Urinary bladder (tissue), 4 donors: ENCODE data around the gene STUM. TPM values are rescaled to one million over a fixed set of nuclear protein-coding genes. Genes with fewer than 3 reads are reported as not detected.

ENCODE experiments used
- DNase-seq: peaks from one replicate; pipeline ENCODE4 v3.0.0-alpha.2; 2015; ENCODE audit errors: extremely low spot score
- H3K27ac ChIP-seq: one replicate; pipeline ENCODE4 v1.5.1; 2013; ENCODE audit warnings: low read depth, mild to moderate bottlenecking, moderate library complexity
- H3K36me3 ChIP-seq: one replicate; pipeline ENCODE4 v1.6.1; 2013; ENCODE audit warnings: mild to moderate bottlenecking, moderate library complexity; ENCODE audit not compliant: insufficient read depth
- H3K4me1 ChIP-seq: one replicate; pipeline ENCODE4 v1.6.1; 2013; ENCODE audit warnings: mild to moderate bottlenecking, moderate library complexity; ENCODE audit not compliant: insufficient read depth
- H3K4me3 ChIP-seq: one replicate; pipeline ENCODE4 v1.5.1; 2013; ENCODE audit warnings: low read depth, low read length
- WGBS: extraction: QIAGEN DNeasy Blood & Tissue Kit; methylation state at CpG from one replicate; pipeline ENCODE4 v1.1.7; 2013; 5-methylcytosine and 5-hydroxymethylcytosine counted together
- polyA plus RNA-seq: library from polyadenylated mRNA; stranded (reverse); fragments of 200-250 nt; gene quantifications from one replicate; pipeline ENCODE4 v1.2.3, GENCODE V29; 2013
- total RNA-seq: library from RNA; depleted of rRNA; stranded (reverse); fragments of >200 nt; gene quantifications from one replicate; pipeline ENCODE4 v1.2.3, GENCODE V29; 2014
- donor health status: healthy with polysubstance abuse.
- donor health status: healthy.

The STUM gene
- total and polyA plus RNA-seq, 2 donors, result 2.5 to 18.8 TPM

DNA sequence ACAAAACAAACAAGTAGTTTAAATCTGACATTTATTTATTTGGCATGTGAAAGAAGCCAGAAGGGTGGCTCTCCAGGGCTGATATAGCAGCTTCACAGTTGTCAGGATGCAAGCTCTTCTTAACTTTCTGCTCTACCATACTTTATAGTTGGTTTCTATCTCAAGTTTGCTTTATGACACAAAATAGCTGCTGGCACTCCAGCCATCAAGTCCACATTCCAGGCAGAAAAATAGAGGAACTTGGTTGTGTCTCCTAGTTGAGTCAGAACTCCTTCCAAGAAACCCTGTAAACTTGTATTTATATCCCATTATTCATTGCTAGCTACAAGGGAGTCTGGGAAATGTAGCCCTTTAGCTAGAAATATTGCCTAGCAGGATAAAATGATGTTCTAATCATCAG lies 24.0 kb upstream of the STUM start:
- no peak overlapping the region for H3K4me3 ChIP-seq
- no peak overlapping the region for H3K27ac ChIP-seq
- DNase-seq, result no peak

DNA sequence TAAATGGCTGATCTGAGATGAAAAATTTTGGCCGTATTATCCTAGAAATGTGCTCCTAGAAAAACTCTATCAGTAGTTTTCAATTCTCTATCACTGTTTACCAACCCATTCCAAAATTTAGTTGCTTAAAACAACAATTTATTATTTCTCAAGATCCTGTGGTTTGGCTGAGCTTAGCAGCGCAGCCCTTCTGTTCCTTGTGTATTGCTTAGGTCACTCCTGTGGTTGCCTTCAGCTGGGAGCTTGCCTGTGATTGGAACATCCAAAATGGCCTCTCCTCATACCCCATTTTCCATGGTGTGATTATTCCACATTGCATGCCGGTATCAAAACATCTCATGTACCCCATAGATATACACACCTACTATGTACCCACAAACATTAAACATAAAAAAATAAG lies 22.8 kb upstream of the STUM start:
- WGBS, result 69% methylated on average over 3 of the region's 3 CpGs
- no peak overlapping the region for H3K27ac ChIP-seq
- H3K36me3 ChIP-seq, result no peaks in the 10 kb centered on the region
- no peak overlapping the region for H3K4me3 ChIP-seq
- no peaks in the 10 kb centered on the region for H3K4me1 ChIP-seq
- DNase-seq, result no peak

More for the DNA sequence above, 24.0 kb upstream of the STUM start:
- Histone ChIP-seq H3K36me3 (no peaks in the 10 kb centered on the region), H3K4me1 (no peaks in the 10 kb centered on the region)

DNA sequence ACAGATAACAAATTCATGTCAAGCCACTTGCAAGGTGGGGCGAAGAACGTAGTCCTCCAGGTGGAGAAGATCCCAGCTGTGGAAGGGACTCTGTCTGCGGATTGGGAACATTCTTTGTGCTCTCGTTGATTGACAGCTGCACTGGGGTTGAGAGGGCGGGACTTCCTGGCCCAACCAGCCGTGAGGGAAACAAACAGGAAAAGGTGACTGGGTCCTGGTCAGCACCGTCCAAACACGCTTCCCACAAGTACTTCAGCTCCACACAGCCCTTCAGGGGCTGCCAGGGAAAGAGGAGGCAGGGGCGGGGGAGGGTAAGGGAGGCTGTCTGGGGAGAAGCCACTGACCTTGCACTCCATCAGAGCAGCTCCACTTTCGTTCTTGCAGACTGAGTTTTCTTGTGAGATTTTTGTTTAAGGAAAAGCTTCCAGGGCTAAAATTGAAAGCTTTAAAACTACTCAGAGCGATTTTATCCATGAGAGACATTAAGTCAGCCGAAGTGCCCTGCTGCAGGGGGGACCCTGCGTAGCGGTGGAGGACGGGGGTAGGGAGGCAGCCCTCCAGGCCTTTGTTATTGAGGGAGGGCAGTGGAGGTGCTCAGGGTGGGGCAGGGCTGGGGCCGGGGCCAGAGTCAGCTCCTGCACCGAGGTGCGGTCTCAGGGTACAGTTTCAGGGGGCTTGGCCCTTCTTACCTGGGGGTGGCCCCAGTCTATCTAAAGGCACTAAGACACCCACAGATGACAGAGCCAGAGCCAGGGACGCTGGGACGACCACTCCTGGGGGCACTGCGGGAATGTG lies 21.6 kb upstream of the STUM start:
- no peaks in the 10 kb centered on the region for H3K4me1 ChIP-seq
- 72% methylated on average over 21 of the region's 21 CpGs for WGBS
- no peak for DNase-seq
- no peaks in the 10 kb centered on the region for H3K36me3 ChIP-seq
- H3K4me3 ChIP-seq, result no peak overlapping the region
- H3K27ac ChIP-seq, result no peak overlapping the region

DNA sequence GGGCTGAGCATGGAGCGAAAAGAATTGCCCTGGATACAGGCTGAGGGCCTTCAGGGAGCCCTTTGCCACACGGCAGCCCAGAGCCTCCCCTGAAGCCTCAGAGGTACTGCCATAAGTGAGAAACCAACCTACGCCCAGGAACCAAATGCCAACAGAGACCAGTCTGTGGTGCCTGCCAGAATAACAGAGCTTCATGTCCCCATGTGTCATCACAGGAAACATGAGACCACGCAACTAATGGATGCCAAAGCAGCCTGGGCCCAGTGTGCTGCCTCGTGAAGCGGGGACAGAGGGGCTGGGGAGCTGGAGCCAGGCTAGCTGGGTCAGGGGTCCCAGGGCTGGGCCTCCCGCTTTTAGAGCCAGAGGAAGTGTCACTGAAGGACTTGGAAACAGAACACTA lies 18.7 kb upstream of the STUM start:
- no peak overlapping the region for H3K4me3 ChIP-seq
- H3K27ac ChIP-seq, result no peak overlapping the region
- WGBS, result 91% methylated on average over 7 of the region's 7 CpGs
- no peaks in the 10 kb centered on the region for H3K4me1 ChIP-seq
- no peaks in the 10 kb centered on the region for H3K36me3 ChIP-seq
- DNase-seq, result no peak

DNA sequence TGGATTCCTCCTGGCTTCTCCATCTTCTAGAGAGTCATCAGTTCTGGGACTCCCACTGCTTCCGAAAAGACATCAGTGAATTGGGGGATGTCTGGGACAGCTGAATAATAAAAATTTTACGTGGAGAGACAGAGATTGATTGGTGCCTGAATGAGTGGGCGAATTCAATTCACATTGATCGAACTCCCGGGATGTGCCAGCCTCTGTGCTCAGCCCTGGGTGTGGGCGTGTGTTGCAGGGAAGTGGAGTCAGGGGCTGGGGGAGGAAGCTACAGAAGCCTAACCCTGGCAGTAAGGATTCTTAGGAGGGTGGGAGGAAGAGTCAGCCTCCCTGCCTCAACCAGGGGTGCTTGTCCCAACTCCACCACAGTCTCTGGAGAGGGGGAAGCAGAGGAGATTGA lies 18.0 kb upstream of the STUM start:
- 90% methylated on average over 6 of the region's 6 CpGs for WGBS
- no peaks in the 10 kb centered on the region for H3K36me3 ChIP-seq
- DNase-seq, result no peak

DNA sequence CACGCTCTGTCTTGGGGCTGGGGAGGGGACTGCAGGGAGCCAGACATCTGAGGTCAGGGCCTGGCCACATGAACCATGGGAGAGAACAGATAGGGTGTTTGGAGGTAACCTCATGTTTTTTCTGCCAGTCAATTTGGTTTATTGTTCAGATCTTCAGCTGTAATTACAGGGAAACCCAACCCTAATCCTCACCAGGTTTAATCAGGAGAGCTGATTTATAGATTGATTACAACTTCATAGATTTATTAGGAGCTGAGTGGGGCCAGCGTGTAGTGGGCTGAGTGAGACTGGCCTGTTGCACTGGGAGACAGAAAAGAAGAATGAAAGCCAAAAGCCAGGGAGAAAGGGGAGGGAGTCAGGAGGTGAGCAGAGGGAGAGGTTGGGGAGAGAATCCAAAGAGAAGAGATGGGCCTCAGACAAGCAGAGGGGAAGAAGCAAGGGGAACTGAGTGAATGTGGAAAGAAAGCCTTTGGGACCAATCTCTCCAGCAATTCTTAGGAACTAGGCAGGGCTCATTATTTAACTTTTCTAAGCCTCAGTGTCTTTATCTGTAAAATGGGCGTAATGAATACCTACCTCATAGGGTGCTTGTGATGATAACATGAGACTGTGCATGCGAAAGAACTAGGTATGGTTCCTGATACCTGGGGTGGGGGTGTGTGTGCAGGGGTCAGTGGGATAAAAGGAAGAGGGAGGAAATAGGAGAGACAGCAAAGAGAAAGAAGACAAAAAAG lies 17.0 kb upstream of the STUM start:
- H3K4me3 ChIP-seq, result no peak overlapping the region
- DNase-seq, result no peak
- no peaks in the 10 kb centered on the region for H3K4me1 ChIP-seq
- no peaks in the 10 kb centered on the region for H3K36me3 ChIP-seq
- no peak overlapping the region for H3K27ac ChIP-seq
- 92% methylated on average over 4 of the region's 4 CpGs for WGBS

More for the DNA sequence above, 18.0 kb upstream of the STUM start:
- H3K4me1 ChIP-seq, result no peaks in the 10 kb centered on the region
- H3K4me3 ChIP-seq, result no peak overlapping the region
- no peak overlapping the region for H3K27ac ChIP-seq

DNA sequence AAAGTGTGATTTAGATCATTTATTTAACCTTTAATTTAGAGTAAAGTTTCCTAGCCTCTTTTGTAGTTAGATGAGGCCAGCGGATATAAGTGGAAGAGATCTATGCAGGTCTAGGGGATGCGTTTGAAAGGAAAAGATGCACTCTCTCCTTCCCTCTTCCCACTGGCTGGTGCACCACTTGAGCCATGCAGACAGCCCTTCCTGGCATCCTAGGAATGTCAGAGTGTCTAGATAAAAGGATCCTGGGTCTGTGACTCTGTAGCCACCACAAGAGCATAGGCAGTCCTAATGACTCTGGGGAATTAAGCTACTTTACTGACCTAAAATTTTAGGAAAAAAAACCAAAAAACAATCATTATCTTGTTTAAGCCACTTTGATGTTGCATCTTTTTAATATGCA lies 16.0 kb upstream of the STUM start:
- no peak for DNase-seq
- H3K4me1 ChIP-seq, result no peaks in the 10 kb centered on the region
- no peak overlapping the region for H3K4me3 ChIP-seq
- H3K36me3 ChIP-seq, result no peaks in the 10 kb centered on the region
- WGBS, result 86% methylated on average over 2 of the region's 2 CpGs
- no peak overlapping the region for H3K27ac ChIP-seq

DNA sequence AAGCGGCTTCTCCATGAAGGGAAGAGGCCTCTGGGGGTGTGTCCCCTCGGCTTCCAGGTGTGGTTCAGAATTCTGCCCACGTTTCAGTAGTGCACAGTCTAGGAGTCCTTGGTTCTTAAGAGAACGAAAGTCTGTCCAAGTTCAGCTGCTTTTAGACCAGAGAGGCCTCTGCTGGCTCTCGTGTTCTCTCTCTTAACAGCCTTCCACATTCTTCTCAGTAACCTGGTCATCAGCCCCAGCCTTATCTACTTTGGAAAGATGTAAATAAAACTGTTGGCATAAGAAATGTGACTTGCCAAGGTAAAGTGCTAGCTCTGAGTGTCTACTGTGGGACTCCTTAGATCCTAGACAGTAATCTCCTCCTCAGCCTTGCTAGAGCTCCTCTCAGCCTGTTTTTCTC lies 15.3 kb upstream of the STUM start:
- 72% methylated on average over 5 of the region's 5 CpGs for WGBS
- H3K4me3 ChIP-seq, result no peak overlapping the region
- no peak overlapping the region for H3K27ac ChIP-seq
- no peaks in the 10 kb centered on the region for H3K36me3 ChIP-seq
- no peaks in the 10 kb centered on the region for H3K4me1 ChIP-seq
- DNase-seq, result no peak

DNA sequence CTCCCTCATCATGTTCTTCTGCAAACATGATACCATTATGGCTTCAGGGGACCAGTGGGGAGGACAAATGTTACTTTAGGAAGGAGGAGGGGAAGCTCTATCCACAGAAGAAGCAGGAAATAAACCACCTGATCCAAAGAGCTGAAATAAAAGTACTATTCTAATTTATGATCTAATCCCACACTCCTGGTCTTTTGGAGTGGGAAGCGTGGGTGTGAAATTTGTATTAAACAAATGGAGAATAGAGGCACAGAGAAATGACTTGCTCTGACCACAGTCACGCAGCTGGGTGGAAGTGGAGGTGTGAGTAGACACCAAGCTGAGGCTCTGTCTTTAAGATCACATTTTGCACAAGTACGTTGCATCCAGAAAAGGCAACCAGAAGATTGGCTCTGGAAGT lies 14.5 kb upstream of the STUM start:
- no peak for DNase-seq
- H3K4me3 ChIP-seq, result no peak overlapping the region
- WGBS, result 93% methylated on average over 3 of the region's 3 CpGs
- H3K27ac ChIP-seq, result no peak overlapping the region
- no peaks in the 10 kb centered on the region for H3K4me1 ChIP-seq
- H3K36me3 ChIP-seq, result no peaks in the 10 kb centered on the region

DNA sequence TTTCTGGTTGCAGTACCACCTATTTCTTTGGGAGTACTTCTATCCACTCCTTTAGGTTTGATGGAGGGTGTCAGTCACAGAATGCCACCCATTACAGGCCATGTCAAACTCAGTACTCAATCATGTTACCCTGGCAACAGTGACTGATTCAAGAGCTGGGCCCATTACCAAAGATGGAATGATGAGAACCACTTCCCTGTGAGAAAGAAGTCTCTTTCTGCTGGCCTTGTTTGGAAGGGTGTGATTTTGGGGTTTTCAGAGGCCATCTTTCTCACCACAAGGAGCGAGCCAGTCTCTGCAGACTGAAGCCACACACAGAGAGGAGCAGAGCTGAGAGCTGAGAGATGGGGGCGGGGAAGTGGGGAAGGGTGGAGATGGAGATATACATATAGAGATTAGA lies 13.9 kb upstream of the STUM start:
- H3K4me1 ChIP-seq, result no peaks in the 10 kb centered on the region
- 93% methylated on average over 2 of the region's 2 CpGs for WGBS
- no peak overlapping the region for H3K4me3 ChIP-seq
- no peak for DNase-seq
- H3K36me3 ChIP-seq, result no peaks in the 10 kb centered on the region
- no peak overlapping the region for H3K27ac ChIP-seq

DNA sequence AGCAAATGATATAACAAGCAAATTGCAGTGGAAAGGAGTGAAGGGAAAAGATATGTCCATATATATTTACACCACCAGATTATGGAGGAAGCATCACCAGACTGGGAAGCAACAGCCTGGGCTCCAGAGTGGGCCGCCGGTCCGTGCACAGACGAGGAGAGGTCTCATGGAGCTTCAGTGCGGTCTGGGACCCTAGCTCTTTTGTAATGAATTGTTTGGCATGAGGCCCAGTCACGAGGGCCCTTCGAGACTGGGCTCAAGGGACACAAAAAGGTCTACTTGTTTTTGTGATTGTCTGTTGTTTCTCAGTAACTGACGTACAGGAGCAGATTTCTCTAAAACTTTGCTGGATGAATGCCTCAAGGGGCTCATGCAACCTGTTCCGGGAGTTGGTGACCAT lies 12.9 kb upstream of the STUM start:
- no peak for DNase-seq
- 81% methylated on average over 9 of the region's 9 CpGs for WGBS
- no peaks in the 10 kb centered on the region for H3K4me1 ChIP-seq
- no peak overlapping the region for H3K27ac ChIP-seq
- H3K4me3 ChIP-seq, result no peak overlapping the region
- no peaks in the 10 kb centered on the region for H3K36me3 ChIP-seq

DNA sequence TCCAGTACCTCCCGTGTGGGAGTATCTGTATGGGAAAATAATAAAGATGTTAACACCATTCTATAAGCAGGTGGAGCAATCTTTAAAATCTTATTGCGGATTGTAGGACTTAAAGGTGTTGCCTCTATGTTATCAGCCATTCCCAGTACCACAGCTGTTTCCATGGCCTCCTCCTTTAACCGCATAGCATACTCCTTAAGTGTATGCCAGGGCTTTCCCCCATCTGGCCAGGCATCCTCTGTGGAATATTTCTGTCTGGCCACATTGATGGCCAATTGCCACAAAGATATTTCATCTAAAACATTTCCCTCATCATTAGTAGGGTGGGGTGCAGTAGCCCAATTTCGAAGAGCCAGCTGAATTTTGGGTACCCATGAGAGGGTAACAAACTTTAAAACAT lies 7.3 kb upstream of the STUM start:
- 95% methylated on average over 4 of the region's 4 CpGs for WGBS
- H3K4me3 ChIP-seq, result no peak overlapping the region

DNA sequence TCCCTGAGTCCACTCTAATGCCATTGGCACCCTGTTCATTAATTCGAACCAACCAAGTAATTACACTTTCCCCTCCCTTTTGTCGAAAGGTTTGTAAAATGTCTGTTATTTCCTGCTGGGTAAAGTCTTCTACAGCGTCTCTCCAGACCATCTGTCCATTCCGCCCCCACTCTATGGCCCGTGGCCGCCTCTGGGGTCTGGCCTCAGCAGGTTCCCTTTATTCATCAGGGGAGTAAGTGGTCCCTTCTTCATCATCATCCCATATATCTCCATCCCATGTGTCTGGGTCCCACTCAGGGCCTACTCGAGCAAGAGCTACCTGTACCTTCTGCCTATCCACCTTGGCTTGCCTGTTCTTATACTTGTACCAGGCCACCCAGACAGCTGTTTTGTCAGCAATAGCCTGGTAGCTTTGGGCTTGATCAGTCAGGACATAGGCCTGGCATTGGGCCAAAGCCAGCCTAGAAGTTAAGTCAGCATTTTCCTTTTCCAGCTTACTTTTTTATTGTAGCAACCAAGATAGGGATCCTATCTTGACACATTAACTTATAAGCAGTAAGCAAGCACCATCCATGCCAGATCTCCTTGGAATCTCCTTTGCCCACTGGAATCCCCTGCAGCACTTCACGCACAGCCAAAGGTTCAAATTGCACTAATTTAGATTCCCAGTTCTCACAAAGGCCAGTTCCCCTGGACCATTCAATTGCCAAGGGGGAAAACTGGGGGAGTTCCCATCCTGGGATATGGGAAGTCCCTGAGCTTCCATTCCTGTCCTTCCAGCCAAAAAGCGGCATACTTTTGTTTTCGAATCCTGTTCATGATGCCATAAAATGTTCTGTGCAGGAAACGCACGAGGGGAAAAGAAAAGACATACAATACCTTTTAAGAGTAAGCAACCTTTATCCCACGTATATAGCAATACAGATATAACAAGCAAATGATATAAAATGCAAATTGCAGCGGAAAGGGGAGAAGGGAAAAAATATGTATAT lies 6.6 kb upstream of the STUM start:
- Histone ChIP-seq H3K27ac (no peak overlapping the region), H3K36me3 (no peaks in the 10 kb centered on the region), H3K4me1 (no peaks in the 10 kb centered on the region), H3K4me3 (no peak overlapping the region)
- DNase-seq, result no peak
- WGBS, result 87% methylated on average over 14 of the region's 14 CpGs

More for the DNA sequence above, 7.3 kb upstream of the STUM start:
- Histone ChIP-seq H3K36me3 (no peaks in the 10 kb centered on the region), H3K27ac (no peak overlapping the region), H3K4me1 (no peaks in the 10 kb centered on the region)
- DNase-seq, result no peak
